ENCODE data around the gene HOXA10. TPM values are rescaled to one million over a fixed set of nuclear protein-coding genes. Genes with fewer than 3 reads are reported as not detected.

HOXA10 gene
- total and polyA plus RNA-seq, 2 experiments from 2014 or later, result 7.7 to 15.1 TPM

- TF ChIP-seq EZH2 (IDR thresholded peaks at IDR 0.05; ENCODE audit: borderline replicate concordance), result peak; percentile 69
- no peak for TF ChIP-seq EZH2phosphoT487 (IDR thresholded peaks at IDR 0.05; ENCODE audit: low read depth, severe bottlenecking, unreplicated experiment)
- Histone ChIP-seq H3K9me3 (ENCODE audit: low read depth) (no peaks in the 10 kb centered on the region), H3K4me1 (ENCODE audit: insufficient read depth) (peaks cover 10% of the 10 kb centered on the region), H3K79me2 (no peaks in the 10 kb centered on the region), H3K27me3 (peaks cover 87% of the 10 kb centered on the region), H3K4me2 (peak overlapping the region; percentile 92), H3K36me3 (replicated peaks; ENCODE audit: insufficient read depth, low read depth) (no peaks in the 10 kb centered on the region), H3K4me3 (peak overlapping the region; percentile 80), H3K9me2 (replicated peaks; ENCODE audit: insufficient read depth) (no peaks in the 10 kb centered on the region), H2AFZ (peak overlapping the region; percentile 93), H3K27ac (peak overlapping the region; percentile 39), H4K20me1 (ENCODE audit: insufficient read depth, poor library complexity, severe bottlenecking) (no peaks in the 10 kb centered on the region)
- WGBS (ENCODE audit: low lambda C conversion rate, missing lambda C conversion rate), result 27% methylated on average over 12 of the region's 12 CpGs
- DNase-seq (ENCODE audit: low spot score), result no peak
These were observed 42.7 kb downstream of the HOXA10 start for GRCh38 chr7:27131390-27131819.

DNA sequence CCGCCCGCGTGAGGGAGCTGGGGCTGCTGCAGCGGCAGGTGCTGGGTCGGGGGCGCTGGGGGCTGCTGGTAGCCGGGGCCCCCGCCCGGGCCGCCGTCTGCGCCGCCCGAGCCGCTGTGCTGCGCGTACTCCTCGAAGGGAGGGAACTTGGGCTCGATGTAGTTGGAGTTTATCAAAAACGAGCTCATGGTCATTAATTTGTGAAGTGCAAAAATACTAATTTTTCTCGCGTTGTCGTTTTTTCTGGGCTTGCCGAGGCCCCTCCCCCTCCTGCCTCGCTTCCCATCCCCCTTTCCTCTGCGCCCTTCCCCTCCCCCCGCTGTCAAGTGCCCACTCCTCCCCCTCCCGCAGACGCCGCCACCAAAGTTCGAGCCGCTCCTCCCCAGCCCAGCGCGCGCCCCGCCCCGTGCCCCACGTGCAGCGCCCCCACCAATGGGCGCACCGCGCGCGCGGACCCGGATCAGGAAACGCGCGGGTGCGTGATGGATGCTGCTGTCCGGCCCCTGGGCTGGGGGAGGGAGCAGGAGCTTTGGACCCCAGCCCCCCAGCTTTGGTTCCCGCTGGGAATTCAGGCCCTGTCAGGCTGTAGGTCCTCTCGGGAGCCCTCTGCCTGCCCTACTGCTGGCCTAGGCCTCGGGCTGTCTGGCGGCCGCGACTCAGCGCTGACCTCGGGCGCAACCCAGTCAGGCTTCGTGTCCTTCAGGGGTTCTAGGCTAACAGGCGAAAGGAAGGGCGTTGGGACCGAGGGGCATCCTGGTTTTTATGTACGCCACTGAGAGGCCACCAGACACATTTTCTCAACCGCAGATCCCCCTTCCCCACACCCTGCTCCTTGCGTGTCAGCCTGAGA, 43.4 kb downstream of the HOXA10 start, which contains the start of gene HOXA4:
TSS of gene HOXA4 (minus strand) at position 218 of the 850 bp plus-strand sequence. CDS start at position 194, 24 bp downstream.
- Histone ChIP-seq H3K79me2 (no peaks in the 10 kb centered on the region), H3K9me2 (replicated peaks; ENCODE audit: insufficient read depth) (no peaks in the 10 kb centered on the region), H3K36me3 (replicated peaks; ENCODE audit: insufficient read depth, low read depth) (no peaks in the 10 kb centered on the region), H3K9me3 (ENCODE audit: low read depth) (no peaks in the 10 kb centered on the region), H3K4me1 (ENCODE audit: insufficient read depth) (peaks cover 6% of the 10 kb centered on the region), H3K4me2 (peak within 1 kb of the TSS; percentile 92), H3K27ac (peak within 1 kb of the TSS; percentile 39), H2AFZ (peak within 1 kb of the TSS; percentile 93), H3K27me3 (peaks cover 88% of the 10 kb centered on the region), H4K20me1 (ENCODE audit: insufficient read depth, poor library complexity, severe bottlenecking) (no peaks in the 10 kb centered on the region), H3K4me3 (peak within 1 kb of the TSS; percentile 80)
- peak; percentile 91 for DNase-seq (ENCODE audit: low spot score)
- 4% methylated on average over 44 of the region's 67 CpGs for WGBS (ENCODE audit: low lambda C conversion rate, missing lambda C conversion rate)
- TF ChIP-seq EZH2 (IDR thresholded peaks at IDR 0.05; ENCODE audit: borderline replicate concordance) (peak; percentile 61), EZH2phosphoT487 (IDR thresholded peaks at IDR 0.05; ENCODE audit: low read depth, severe bottlenecking, unreplicated experiment) (no peak)
- TF ChIP-seq, protein P1, sequence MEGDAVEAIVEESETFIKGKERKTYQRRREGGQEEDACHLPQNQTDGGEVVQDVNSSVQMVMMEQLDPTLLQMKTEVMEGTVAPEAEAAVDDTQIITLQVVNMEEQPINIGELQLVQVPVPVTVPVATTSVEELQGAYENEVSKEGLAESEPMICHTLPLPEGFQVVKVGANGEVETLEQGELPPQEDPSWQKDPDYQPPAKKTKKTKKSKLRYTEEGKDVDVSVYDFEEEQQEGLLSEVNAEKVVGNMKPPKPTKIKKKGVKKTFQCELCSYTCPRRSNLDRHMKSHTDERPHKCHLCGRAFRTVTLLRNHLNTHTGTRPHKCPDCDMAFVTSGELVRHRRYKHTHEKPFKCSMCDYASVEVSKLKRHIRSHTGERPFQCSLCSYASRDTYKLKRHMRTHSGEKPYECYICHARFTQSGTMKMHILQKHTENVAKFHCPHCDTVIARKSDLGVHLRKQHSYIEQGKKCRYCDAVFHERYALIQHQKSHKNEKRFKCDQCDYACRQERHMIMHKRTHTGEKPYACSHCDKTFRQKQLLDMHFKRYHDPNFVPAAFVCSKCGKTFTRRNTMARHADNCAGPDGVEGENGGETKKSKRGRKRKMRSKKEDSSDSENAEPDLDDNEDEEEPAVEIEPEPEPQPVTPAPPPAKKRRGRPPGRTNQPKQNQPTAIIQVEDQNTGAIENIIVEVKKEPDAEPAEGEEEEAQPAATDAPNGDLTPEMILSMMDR (IDR thresholded peaks at IDR 0.05; ENCODE audit: poor library complexity), result no peak

DNA sequence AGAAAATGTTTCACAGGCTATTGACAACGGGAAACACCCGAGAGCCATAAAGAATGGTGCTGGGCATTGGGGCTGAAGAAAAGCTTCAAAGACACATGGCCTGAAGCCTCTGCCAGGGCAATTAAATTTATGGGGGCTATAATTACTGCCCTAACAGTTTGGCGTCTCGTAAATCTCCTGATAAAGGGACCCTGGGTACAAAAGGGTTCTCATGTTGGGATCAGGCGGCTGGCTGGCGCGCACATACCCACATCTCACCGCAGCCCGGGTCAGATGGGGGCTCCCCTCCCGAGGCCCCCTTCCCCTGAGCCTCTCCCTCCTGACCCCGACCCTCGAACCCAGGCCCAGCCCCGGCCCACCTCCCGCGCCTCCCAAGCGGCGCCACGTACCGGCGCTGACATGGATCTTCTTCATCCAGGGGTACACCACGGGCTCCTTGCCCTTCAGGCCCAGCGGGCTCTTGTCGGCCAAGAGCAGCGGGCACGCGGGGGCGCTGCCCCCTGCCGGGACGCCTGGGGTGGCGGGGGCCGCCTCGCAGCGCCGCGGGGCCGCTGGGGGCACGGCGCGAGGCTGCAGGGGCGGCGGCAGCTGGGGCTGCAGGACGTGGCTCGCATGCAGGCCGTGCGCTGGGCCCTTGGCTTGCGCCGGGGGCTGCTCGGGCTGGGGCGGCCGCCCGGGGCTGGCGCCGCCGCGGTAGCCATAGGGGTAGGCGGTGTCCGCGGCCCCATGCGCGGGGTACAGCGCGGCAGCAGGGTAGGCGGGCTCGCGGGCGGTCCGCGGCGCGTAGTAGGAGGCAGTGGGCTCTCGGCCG, 44.2 kb downstream of the HOXA10 start:
- H3K27me3 ChIP-seq, result peaks cover 88% of the 10 kb centered on the region
- TF ChIP-seq EZH2 (IDR thresholded peaks at IDR 0.05; ENCODE audit: borderline replicate concordance) (no peak), EZH2phosphoT487 (IDR thresholded peaks at IDR 0.05; ENCODE audit: low read depth, severe bottlenecking, unreplicated experiment) (peak; percentile 32)
- TF ChIP-seq, protein P1 (IDR thresholded peaks at IDR 0.05; ENCODE audit: poor library complexity), result peak; percentile 11
- peaks cover 6% of the 10 kb centered on the region for H3K4me1 ChIP-seq (ENCODE audit: insufficient read depth)
- no peaks in the 10 kb centered on the region for H3K9me3 ChIP-seq (ENCODE audit: low read depth)
- H3K4me3 ChIP-seq, result peak overlapping the region; percentile 80
- H3K27ac ChIP-seq, result no peak overlapping the region
- no peak overlapping the region for H2AFZ ChIP-seq
- H3K36me3 ChIP-seq (replicated peaks; ENCODE audit: insufficient read depth, low read depth), result no peaks in the 10 kb centered on the region
- no peaks in the 10 kb centered on the region for H3K79me2 ChIP-seq
- peak overlapping the region; percentile 92 for H3K4me2 ChIP-seq
- H4K20me1 ChIP-seq (ENCODE audit: insufficient read depth, poor library complexity, severe bottlenecking), result no peaks in the 10 kb centered on the region
- DNase-seq (ENCODE audit: low spot score), result peak; percentile 53
- WGBS (ENCODE audit: low lambda C conversion rate, missing lambda C conversion rate), result 9% methylated on average over 39 of the region's 72 CpGs
- H3K9me2 ChIP-seq (replicated peaks; ENCODE audit: insufficient read depth), result no peaks in the 10 kb centered on the region
